ENCODE data around the gene CNKSR3. TPM values are rescaled to one million over a fixed set of nuclear protein-coding genes. Genes with fewer than 3 reads are reported as not detected.

Gene CNKSR3
- total RNA-seq, 4 donors from 2014 or later: 7.6 to 29.6 (median 12.4) TPM

DNA sequence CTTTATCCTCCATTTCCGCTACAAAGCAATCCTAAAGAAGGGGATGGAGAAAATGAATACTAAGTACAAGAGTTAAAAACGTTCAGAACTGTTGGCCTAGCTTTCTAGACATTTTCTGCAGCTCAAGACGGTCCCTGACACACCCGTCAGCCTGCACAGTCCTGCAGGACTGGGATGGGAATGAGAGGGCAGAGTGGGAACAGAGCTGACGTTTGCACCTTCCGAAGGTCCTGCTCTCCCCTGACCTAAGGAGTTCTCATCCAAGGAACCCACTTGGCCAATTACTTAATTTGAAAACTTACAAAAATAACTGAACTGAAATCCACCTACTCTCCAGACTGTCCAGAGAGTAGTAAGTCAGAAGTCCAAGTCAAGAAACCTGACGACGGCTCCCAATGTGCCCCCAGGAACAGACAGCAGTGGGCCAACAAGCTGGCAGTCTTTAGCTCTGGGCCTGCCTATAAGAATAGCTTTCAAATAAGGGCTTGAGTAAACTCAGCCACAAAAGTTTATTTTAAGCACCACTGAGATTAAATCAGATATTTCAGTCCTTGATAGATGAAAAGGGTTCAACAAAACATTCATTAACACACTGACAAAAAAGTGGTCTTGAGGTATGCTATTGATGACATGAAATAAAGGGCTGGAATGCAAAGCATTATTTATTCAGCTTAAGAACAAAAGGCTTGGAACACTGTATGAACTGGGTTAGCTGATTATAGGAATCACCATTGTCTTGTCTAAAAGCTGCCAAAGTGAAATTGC is 76.8 kb downstream of the CNKSR3 start:
- DNase-seq: no peak
- no peak overlapping the region for H3K4me3 ChIP-seq
- H3K4me1 ChIP-seq: no peaks in the 10 kb centered on the region
- intact Hi-C loops (cut with DNase I; ENCODE audit: low total_unique reads): no loop called here
- H3K27ac ChIP-seq: peak overlapping the region in 1 of 2 donors; percentile 53
- no peaks in the 10 kb centered on the region for H3K27me3 ChIP-seq
- H3K36me3 ChIP-seq: no peaks in the 10 kb centered on the region
- TF ChIP-seq, protein P1, sequence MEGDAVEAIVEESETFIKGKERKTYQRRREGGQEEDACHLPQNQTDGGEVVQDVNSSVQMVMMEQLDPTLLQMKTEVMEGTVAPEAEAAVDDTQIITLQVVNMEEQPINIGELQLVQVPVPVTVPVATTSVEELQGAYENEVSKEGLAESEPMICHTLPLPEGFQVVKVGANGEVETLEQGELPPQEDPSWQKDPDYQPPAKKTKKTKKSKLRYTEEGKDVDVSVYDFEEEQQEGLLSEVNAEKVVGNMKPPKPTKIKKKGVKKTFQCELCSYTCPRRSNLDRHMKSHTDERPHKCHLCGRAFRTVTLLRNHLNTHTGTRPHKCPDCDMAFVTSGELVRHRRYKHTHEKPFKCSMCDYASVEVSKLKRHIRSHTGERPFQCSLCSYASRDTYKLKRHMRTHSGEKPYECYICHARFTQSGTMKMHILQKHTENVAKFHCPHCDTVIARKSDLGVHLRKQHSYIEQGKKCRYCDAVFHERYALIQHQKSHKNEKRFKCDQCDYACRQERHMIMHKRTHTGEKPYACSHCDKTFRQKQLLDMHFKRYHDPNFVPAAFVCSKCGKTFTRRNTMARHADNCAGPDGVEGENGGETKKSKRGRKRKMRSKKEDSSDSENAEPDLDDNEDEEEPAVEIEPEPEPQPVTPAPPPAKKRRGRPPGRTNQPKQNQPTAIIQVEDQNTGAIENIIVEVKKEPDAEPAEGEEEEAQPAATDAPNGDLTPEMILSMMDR (IDR thresholded peaks at IDR 0.05): no peak
- no peak for TF ChIP-seq POLR2A (IDR thresholded peaks at IDR 0.05)
- H3K9me3 ChIP-seq: no peaks in the 10 kb centered on the region

DNA sequence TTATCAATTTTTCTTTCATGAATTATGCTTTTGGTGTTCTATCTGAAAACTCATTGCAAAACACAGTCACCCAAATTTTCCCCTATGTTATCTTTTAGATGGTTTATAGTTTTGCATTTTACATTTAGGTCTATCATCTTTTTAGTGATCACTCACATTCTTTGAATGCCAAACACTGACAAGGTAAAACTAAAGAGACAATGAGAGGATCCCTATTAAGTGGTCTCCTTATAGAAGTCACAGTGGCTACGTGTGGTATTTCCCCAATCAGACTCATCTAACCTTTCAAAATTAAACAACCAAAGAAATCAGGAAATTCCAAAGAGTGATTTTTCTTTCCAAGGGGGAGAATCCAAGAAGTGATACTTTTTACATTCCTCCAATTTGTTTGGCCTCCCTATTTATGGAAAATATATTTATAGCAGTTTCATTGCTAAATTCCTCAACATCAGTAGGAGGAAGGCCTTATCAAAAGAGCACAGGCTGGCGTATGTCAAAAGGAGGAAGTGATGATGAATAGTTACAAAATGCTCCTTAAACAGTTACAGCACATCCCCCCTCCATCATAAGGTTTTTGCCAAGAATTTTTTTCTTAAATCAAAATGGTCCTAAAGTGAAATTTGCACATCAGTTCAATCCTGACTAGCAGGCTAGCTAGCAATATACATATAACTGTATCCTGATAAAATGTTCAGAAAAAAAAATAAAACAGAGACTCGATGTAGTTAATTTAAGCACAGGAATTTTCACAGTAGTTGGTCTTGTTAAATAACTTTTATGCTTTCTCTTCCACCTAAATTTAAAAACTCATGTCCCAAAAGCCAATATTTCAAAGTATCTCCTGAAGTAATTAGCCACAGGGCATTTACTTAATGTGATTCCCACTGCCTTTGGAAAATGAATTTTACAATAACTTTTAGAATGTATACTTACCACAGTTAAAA is 77.7 kb downstream of the CNKSR3 start:
- intact Hi-C loops (cut with DNase I; ENCODE audit: low total_unique reads): no loop called here
- H3K4me1 ChIP-seq: no peaks in the 10 kb centered on the region
- no peak for DNase-seq
- no peak overlapping the region for H3K4me3 ChIP-seq
- H3K9me3 ChIP-seq: no peaks in the 10 kb centered on the region
- no peaks in the 10 kb centered on the region for H3K27me3 ChIP-seq
- TF ChIP-seq, protein P1 (IDR thresholded peaks at IDR 0.05): no peak
- no peak for TF ChIP-seq POLR2A (IDR thresholded peaks at IDR 0.05)
- H3K36me3 ChIP-seq: no peaks in the 10 kb centered on the region
- H3K27ac ChIP-seq: peak overlapping the region in 1 of 2 donors; percentile 53

DNA sequence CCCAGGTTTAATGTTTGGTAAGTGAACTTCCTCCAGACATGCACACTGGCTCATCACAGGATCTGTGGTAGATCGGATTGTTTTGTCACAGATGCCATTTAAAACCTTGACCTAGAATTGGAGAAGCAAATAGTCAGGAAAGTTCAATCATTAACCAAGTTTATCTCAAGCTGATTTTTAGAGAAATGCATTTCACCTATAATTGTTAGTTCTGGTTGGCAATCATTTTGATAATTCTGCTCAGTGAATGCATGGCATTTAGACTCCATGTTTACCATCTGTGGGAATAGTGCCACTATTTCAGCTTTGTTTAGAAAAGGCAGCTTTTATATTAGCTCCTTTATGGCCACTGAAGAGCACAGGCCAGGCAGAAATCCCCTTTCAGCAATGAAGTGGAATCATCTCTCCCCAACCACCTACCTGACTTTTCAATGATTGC is 80.0 kb downstream of the CNKSR3 start:
- Histone ChIP-seq H3K4me1 (no peaks in the 10 kb centered on the region), H3K36me3 (no peaks in the 10 kb centered on the region), H3K27me3 (no peaks in the 10 kb centered on the region), H3K27ac (no peak overlapping the region), H3K9me3 (no peaks in the 10 kb centered on the region), H3K4me3 (no peak overlapping the region)
- no peak for TF ChIP-seq POLR2A (IDR thresholded peaks at IDR 0.05)
- TF ChIP-seq, protein P1 (IDR thresholded peaks at IDR 0.05): no peak
- DNase-seq: no peak
- intact Hi-C loops (cut with DNase I; ENCODE audit: low total_unique reads): no loop called here

DNA sequence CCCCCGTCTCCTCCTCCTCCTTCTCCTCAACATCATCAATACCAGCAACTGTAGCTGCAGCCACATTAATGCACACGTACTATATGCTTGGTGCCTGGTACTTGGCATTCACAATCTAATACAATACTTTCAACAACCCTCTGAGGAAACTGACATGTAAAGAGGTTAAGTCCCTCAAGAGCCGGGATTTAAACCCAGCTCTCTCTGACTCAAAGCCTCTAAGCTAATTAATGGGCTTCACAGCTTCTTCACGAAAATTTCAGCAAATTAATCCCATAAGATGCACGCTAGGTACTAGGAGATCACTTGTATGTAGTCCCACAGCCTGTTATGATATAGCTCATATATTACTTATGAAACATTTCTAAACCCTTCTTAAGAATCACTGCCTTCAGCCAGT is 80.8 kb downstream of the CNKSR3 start:
- Histone ChIP-seq H3K9me3 (no peaks in the 10 kb centered on the region), H3K27ac (no peak overlapping the region), H3K4me1 (no peaks in the 10 kb centered on the region), H3K36me3 (no peaks in the 10 kb centered on the region), H3K4me3 (no peak overlapping the region), H3K27me3 (no peaks in the 10 kb centered on the region)
- intact Hi-C loops (cut with DNase I; ENCODE audit: low total_unique reads): no loop called here
- no peak for DNase-seq
- TF ChIP-seq POLR2A (IDR thresholded peaks at IDR 0.05): no peak
- TF ChIP-seq, protein P1 (IDR thresholded peaks at IDR 0.05): no peak

DNA sequence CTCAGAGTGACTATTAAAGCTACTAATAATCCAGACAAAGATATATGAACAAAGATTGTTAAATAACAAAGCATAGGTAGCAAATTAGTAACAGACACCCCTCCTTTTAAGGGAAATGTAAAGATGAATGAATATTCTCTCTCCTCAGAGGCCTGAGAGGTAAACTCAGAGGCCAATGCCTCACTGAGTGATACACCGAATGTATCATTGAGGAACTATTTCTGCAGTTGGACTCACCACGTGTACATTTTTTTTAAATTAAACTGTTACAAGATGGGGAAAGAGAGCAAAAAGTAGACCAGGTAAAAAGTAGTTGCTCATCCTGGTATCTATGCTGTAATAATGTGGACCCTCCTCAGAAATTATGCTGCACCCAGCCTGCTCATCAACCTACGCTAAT is 81.6 kb downstream of the CNKSR3 start:
- TF ChIP-seq POLR2A (IDR thresholded peaks at IDR 0.05): no peak
- no peak overlapping the region for H3K27ac ChIP-seq
- DNase-seq: no peak

More for the DNA sequence above, 81.6 kb downstream of the CNKSR3 start:
- H3K4me1 ChIP-seq: no peaks in the 10 kb centered on the region
- intact Hi-C loops (cut with DNase I; ENCODE audit: low total_unique reads): no loop called here
- H3K9me3 ChIP-seq: no peaks in the 10 kb centered on the region
- H3K36me3 ChIP-seq: no peaks in the 10 kb centered on the region
- H3K4me3 ChIP-seq: no peak overlapping the region
- H3K27me3 ChIP-seq: no peaks in the 10 kb centered on the region

All from uterus (tissue), 4 donors.